Measurements from ENCODE around the gene AQP4.

- TF ChIP-seq CTCF (IDR thresholded peaks at IDR 0.05) = peak in 2 of 5 experiments; percentile 7 to 15
- no peak for TF ChIP-seq POLR2A (IDR thresholded peaks at IDR 0.05)
- TF ChIP-seq EP300 (IDR thresholded peaks at IDR 0.05) = no peak
Measured at GRCh38 chr18:26813043-26813442, 52.5 kb downstream of the AQP4 start.

Data from tibial nerve (tissue), 4 donors.